Stomach smooth muscle (tissue), 2 donors: Measurements from ENCODE around the gene ARL13B.
"Not testable (repeated sequence)": the region's sequence is repeated elsewhere in the genome, so short reads cannot be mapped to it uniquely, and the experiment has no call there.

Experiments
- H3K27ac ChIP-seq: one replicate; pipeline ENCODE4 v1.7.0; 2013; ENCODE audit warnings: mild to moderate bottlenecking, low read length, inconsistent platforms
- H3K27me3 ChIP-seq, 2 donors: one replicate each; pipeline ENCODE4 v1.7.0; 2013; ENCODE audit warnings: low read length in 2 of 2; ENCODE audit not compliant: insufficient read depth in 2 of 2, control insufficient read depth in 1 of 2
- H3K36me3 ChIP-seq, 2 donors: one replicate each; pipeline ENCODE4 v1.7.0; 2013; ENCODE audit warnings: low read length in 2 of 2; ENCODE audit not compliant: control insufficient read depth in 2 of 2, insufficient read depth in 2 of 2
- H3K4me1 ChIP-seq: one replicate; pipeline ENCODE4 v1.7.0; 2013; ENCODE audit warnings: low read length; ENCODE audit not compliant: control insufficient read depth, insufficient read depth
- H3K4me3 ChIP-seq, 2 donors: one replicate each; pipeline ENCODE4 v1.7.0; 2013; ENCODE audit warnings: low read length in 2 of 2
- H3K9ac ChIP-seq, 2 donors: one replicate each; pipeline ENCODE4 v1.7.0; 2013; ENCODE audit warnings: low read length in 2 of 2, mild to moderate bottlenecking in 1 of 2
- H3K9me3 ChIP-seq, 2 donors: one replicate each; pipeline ENCODE4 v1.7.0; 2013; ENCODE audit warnings: low read length in 2 of 2; ENCODE audit not compliant: control insufficient read depth in 2 of 2
- donor health status: healthy.
- donor health status: Pancreatic carcinoma.

ARL13B gene

GRCh38 chr3:94080552-94080951 lies 100.6 kb downstream of the ARL13B start:
- H3K27me3 ChIP-seq, H3K4me3 ChIP-seq: not testable (repeated sequence)

GRCh38 chr3:94081884-94082283 lies 101.9 kb downstream of the ARL13B start:
- H3K9ac ChIP-seq, result no peak overlapping the region
- H3K27me3 ChIP-seq, result no peaks in the 10 kb centered on the region
- H3K9me3 ChIP-seq, result no peaks in the 10 kb centered on the region
- no peak overlapping the region for H3K4me3 ChIP-seq
- H3K4me1 ChIP-seq, result no peaks in the 10 kb centered on the region
- no peak overlapping the region for H3K27ac ChIP-seq
- H3K36me3 ChIP-seq, result peaks cover 10 to 17% of the 10 kb centered on the region in 2 donors

More at GRCh38 chr3:94080552-94080951, 100.6 kb downstream of the ARL13B start:
- not testable (repeated sequence) for H3K9ac ChIP-seq, H3K4me1 ChIP-seq, H3K9me3 ChIP-seq, H3K27ac ChIP-seq
- peaks cover 14% of the 10 kb centered on the region in 2 donors for H3K36me3 ChIP-seq

GRCh38 chr3:94082391-94082937 lies 102.5 kb downstream of the ARL13B start:
- H3K4me3 ChIP-seq, result no peak overlapping the region
- no peaks in the 10 kb centered on the region for H3K27me3 ChIP-seq
- H3K9ac ChIP-seq, result no peak overlapping the region
- peaks cover 10 to 17% of the 10 kb centered on the region in 2 donors for H3K36me3 ChIP-seq
- no peak overlapping the region for H3K27ac ChIP-seq
- H3K9me3 ChIP-seq, result no peaks in the 10 kb centered on the region
- no peaks in the 10 kb centered on the region for H3K4me1 ChIP-seq

- no peak overlapping the region for H3K27ac ChIP-seq
- no peaks in the 10 kb centered on the region for H3K4me1 ChIP-seq
- H3K27me3 ChIP-seq, result no peaks in the 10 kb centered on the region
- no peaks in the 10 kb centered on the region for H3K9me3 ChIP-seq
- H3K36me3 ChIP-seq, result peaks cover 10 to 20% of the 10 kb centered on the region in 2 donors
- H3K9ac ChIP-seq, result no peak overlapping the region
- H3K4me3 ChIP-seq, result no peak overlapping the region
These were observed 103.3 kb downstream of the ARL13B start for GRCh38 chr3:94083261-94083660.

- Histone ChIP-seq H3K9me3 (no peaks in the 10 kb centered on the region), H3K4me1 (no peaks in the 10 kb centered on the region), H3K4me3 (no peak overlapping the region), H3K36me3 (peaks cover 15 to 21% of the 10 kb centered on the region in 2 donors), H3K27me3 (no peaks in the 10 kb centered on the region), H3K9ac (no peak overlapping the region), H3K27ac (no peak overlapping the region)
These were observed 109.2 kb downstream of the ARL13B start for GRCh38 chr3:94089126-94089525.

- Histone ChIP-seq H3K4me1 (no peaks in the 10 kb centered on the region), H3K9me3 (no peaks in the 10 kb centered on the region), H3K36me3 (peaks cover 15 to 21% of the 10 kb centered on the region in 2 donors), H3K9ac (no peak overlapping the region), H3K4me3 (no peak overlapping the region), H3K27me3 (no peaks in the 10 kb centered on the region), H3K27ac (no peak overlapping the region)
These were observed 112.1 kb downstream of the ARL13B start for GRCh38 chr3:94092086-94092485.

GRCh38 chr3:94093151-94093550 lies 113.2 kb downstream of the ARL13B start:
- Histone ChIP-seq H3K27ac (no peak overlapping the region), H3K27me3 (no peaks in the 10 kb centered on the region), H3K9me3 (no peaks in the 10 kb centered on the region), H3K4me3 (no peak overlapping the region), H3K4me1 (no peaks in the 10 kb centered on the region), H3K36me3 (peaks cover 15 to 23% of the 10 kb centered on the region in 2 donors), H3K9ac (no peak overlapping the region)

- Histone ChIP-seq H3K27me3 (no peaks in the 10 kb centered on the region), H3K36me3 (peaks cover 16 to 29% of the 10 kb centered on the region in 2 donors)
These were observed 115.2 kb downstream of the ARL13B start for GRCh38 chr3:94095111-94095510.

GRCh38 chr3:94098452-94098851 lies 118.5 kb downstream of the ARL13B start:
- Histone ChIP-seq H3K27ac (no peak overlapping the region), H3K36me3 (peaks cover 9 to 26% of the 10 kb centered on the region in 2 donors), H3K4me3 (no peak overlapping the region)

More at GRCh38 chr3:94095111-94095510, 115.2 kb downstream of the ARL13B start:
- H3K9ac ChIP-seq, result no peak overlapping the region
- no peak overlapping the region for H3K4me3 ChIP-seq
- H3K27ac ChIP-seq, result no peak overlapping the region
- H3K9me3 ChIP-seq, result no peaks in the 10 kb centered on the region
- no peaks in the 10 kb centered on the region for H3K4me1 ChIP-seq

GRCh38 chr3:94099311-94099710 lies 119.4 kb downstream of the ARL13B start:
- H3K27ac ChIP-seq, result no peak overlapping the region
- H3K9me3 ChIP-seq, result no peaks in the 10 kb centered on the region
- H3K36me3 ChIP-seq, result peaks cover 9 to 21% of the 10 kb centered on the region in 2 donors
- no peaks in the 10 kb centered on the region for H3K27me3 ChIP-seq
- no peak overlapping the region for H3K9ac ChIP-seq
- no peaks in the 10 kb centered on the region for H3K4me1 ChIP-seq
- H3K4me3 ChIP-seq, result no peak overlapping the region

More at GRCh38 chr3:94098452-94098851, 118.5 kb downstream of the ARL13B start:
- H3K27me3 ChIP-seq, result no peaks in the 10 kb centered on the region
- H3K4me1 ChIP-seq, result no peaks in the 10 kb centered on the region
- no peaks in the 10 kb centered on the region for H3K9me3 ChIP-seq
- no peak overlapping the region for H3K9ac ChIP-seq

- no peaks in the 10 kb centered on the region for H3K27me3 ChIP-seq
- no peaks in the 10 kb centered on the region for H3K4me1 ChIP-seq
- peaks cover 6 to 13% of the 10 kb centered on the region in 2 donors for H3K36me3 ChIP-seq
- no peak overlapping the region for H3K27ac ChIP-seq
- H3K9me3 ChIP-seq, result no peaks in the 10 kb centered on the region
- no peak overlapping the region for H3K9ac ChIP-seq
- no peak overlapping the region for H3K4me3 ChIP-seq
These were observed 121.9 kb downstream of the ARL13B start for GRCh38 chr3:94101860-94102259.
